ENCODE results near the gene ALKBH8.
A peak's percentile ranks its signal among the peaks of the same experiment; 100 is the strongest.
"Not testable (repeated sequence)": the region's sequence is repeated elsewhere in the genome, so short reads cannot be mapped to it uniquely, and the experiment has no call there.

The ALKBH8 gene

GRCh38 chr11:107577346-107577711 lies 11.8 kb upstream of the ALKBH8 start:
- Histone ChIP-seq H3K9ac (ENCODE audit: low read length) (no peak overlapping the region), H3K79me2 (ENCODE audit: low read length) (no peaks in the 10 kb centered on the region), H2AFZ (ENCODE audit: low read depth, low read length) (no peak overlapping the region), H4K20me1 (ENCODE audit: insufficient read depth, low read length) (no peaks in the 10 kb centered on the region), H3K4me3 (ENCODE audit: low read length) (no peak overlapping the region), H3K9me3 (ENCODE audit: insufficient read depth, low read length) (no peaks in the 10 kb centered on the region), H3K4me1 (ENCODE audit: low read length) (no peaks in the 10 kb centered on the region), H3K27ac (ENCODE audit: low read length) (no peak overlapping the region), H3K27me3 (ENCODE audit: low read depth, low read length) (no peaks in the 10 kb centered on the region), H3K36me3 (replicated peaks; ENCODE audit: low read depth, low read length) (no peaks in the 10 kb centered on the region), H3K4me2 (ENCODE audit: low read length) (no peak overlapping the region)
- TF ChIP-seq CTCF (IDR thresholded peaks at IDR 0.05; ENCODE audit: low read depth, low read length): no peak
- TF ChIP-seq EZH2phosphoT487 (IDR thresholded peaks at IDR 0.05; ENCODE audit: low read depth): no peak

GRCh38 chr11:107576497-107577345 lies 11.2 kb upstream of the ALKBH8 start:
- H3K36me3 ChIP-seq (replicated peaks; ENCODE audit: low read depth, low read length); H3K9ac ChIP-seq (ENCODE audit: low read length); H3K4me2 ChIP-seq (ENCODE audit: low read length); H3K27me3 ChIP-seq (ENCODE audit: low read depth, low read length); H2AFZ ChIP-seq (ENCODE audit: low read depth, low read length); H3K4me3 ChIP-seq (ENCODE audit: low read length); H3K4me1 ChIP-seq (ENCODE audit: low read length); H3K9me3 ChIP-seq (ENCODE audit: insufficient read depth, low read length); H3K79me2 ChIP-seq (ENCODE audit: low read length); H3K27ac ChIP-seq (ENCODE audit: low read length); H4K20me1 ChIP-seq (ENCODE audit: insufficient read depth, low read length): not testable (repeated sequence)
- TF ChIP-seq CTCF (IDR thresholded peaks at IDR 0.05; ENCODE audit: low read depth, low read length): peak; percentile 68

GRCh38 chr11:107573438-107573837 lies 7.9 kb upstream of the ALKBH8 start:
- Histone ChIP-seq H3K79me2 (ENCODE audit: low read length) (no peaks in the 10 kb centered on the region), H3K27me3 (ENCODE audit: low read depth, low read length) (no peaks in the 10 kb centered on the region), H3K4me1 (ENCODE audit: low read length) (peaks cover 2% of the 10 kb centered on the region), H3K36me3 (replicated peaks; ENCODE audit: low read depth, low read length) (no peaks in the 10 kb centered on the region), H3K9me3 (ENCODE audit: insufficient read depth, low read length) (no peaks in the 10 kb centered on the region), H3K9ac (ENCODE audit: low read length) (no peak overlapping the region), H3K4me3 (ENCODE audit: low read length) (no peak overlapping the region), H2AFZ (ENCODE audit: low read depth, low read length) (no peak overlapping the region), H3K4me2 (ENCODE audit: low read length) (no peak overlapping the region), H3K27ac (ENCODE audit: low read length) (no peak overlapping the region), H4K20me1 (ENCODE audit: insufficient read depth, low read length) (no peaks in the 10 kb centered on the region)
- no peak for TF ChIP-seq EZH2phosphoT487 (IDR thresholded peaks at IDR 0.05; ENCODE audit: low read depth)
- no peak for TF ChIP-seq CTCF (IDR thresholded peaks at IDR 0.05; ENCODE audit: low read depth, low read length)

GRCh38 chr11:107570015-107570414 lies 4.5 kb upstream of the ALKBH8 start:
- Histone ChIP-seq H3K9me3 (ENCODE audit: insufficient read depth, low read length) (no peaks in the 10 kb centered on the region), H3K27me3 (ENCODE audit: low read depth, low read length) (no peaks in the 10 kb centered on the region), H3K36me3 (replicated peaks; ENCODE audit: low read depth, low read length) (no peaks in the 10 kb centered on the region), H3K4me3 (ENCODE audit: low read length) (no peak overlapping the region), H3K79me2 (ENCODE audit: low read length) (peaks cover 3% of the 10 kb centered on the region), H3K4me2 (ENCODE audit: low read length) (no peak overlapping the region), H2AFZ (ENCODE audit: low read depth, low read length) (no peak overlapping the region), H3K9ac (ENCODE audit: low read length) (no peak overlapping the region), H3K4me1 (ENCODE audit: low read length) (peaks cover 28% of the 10 kb centered on the region), H4K20me1 (ENCODE audit: insufficient read depth, low read length) (no peaks in the 10 kb centered on the region), H3K27ac (ENCODE audit: low read length) (no peak overlapping the region)
- no peak for TF ChIP-seq EZH2phosphoT487 (IDR thresholded peaks at IDR 0.05; ENCODE audit: low read depth)
- no peak for TF ChIP-seq CTCF (IDR thresholded peaks at IDR 0.05; ENCODE audit: low read depth, low read length)

All from OCI-LY3 (cell line).